Effector CD8-positive, alpha-beta T cell (primary cell): Measurements from ENCODE around the gene PHAX.
"Not testable (repeated sequence)": the region's sequence is repeated elsewhere in the genome, so short reads cannot be mapped to it uniquely, and the experiment has no call there.

Source experiments
- DNase-seq: peaks from one replicate; lab custom pipeline; 2025; lab: John Stamatoyannopoulos, UW

Gene PHAX

GRCh38 chr5:126603402-126603991, 2.8 kb downstream of the PHAX start:
- DNase-seq: no peak

DNA sequence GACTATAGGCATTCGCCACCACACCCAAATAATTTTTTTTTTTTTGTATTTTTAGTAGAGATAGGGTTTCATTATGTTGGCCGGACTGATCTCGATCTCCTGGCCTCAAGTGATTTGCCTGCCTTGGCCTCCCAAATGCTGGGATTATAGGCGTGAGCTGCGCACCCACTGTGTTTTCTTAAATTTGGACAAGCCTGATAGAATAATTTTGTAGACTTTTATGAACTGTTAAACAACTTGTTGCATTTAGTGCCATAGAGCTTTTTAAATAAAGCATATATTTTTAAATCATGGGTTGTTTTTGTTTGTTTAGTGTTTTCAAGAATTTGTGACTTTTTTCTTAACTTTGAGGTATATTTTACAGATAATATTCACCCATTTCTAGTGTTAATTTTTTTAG, 4.8 kb downstream of the PHAX start:
- DNase-seq: no peak

DNA sequence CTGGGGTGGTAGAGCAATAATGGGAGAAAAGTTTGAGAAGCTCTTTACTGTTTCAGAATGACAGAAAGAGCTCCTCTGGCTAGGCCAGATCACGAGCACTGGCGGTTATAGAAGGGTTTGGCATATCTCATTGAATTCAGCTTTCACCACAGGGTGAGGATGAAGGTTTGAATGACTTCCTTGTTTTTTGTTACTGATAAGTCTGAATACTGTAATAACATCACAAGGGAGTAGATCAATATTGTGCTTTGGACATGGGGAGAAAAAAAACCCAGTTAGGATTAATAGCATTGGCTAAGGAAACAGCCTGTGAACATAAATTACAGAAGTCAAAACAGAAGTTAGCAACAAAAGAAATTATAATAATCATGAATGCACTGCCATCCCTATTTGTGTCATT, 9.4 kb downstream of the PHAX start:
- DNase-seq: no peak

- DNase-seq: no peak
Observed at GRCh38 chr5:126610616-126611015, 9.9 kb downstream of the PHAX start.

DNA sequence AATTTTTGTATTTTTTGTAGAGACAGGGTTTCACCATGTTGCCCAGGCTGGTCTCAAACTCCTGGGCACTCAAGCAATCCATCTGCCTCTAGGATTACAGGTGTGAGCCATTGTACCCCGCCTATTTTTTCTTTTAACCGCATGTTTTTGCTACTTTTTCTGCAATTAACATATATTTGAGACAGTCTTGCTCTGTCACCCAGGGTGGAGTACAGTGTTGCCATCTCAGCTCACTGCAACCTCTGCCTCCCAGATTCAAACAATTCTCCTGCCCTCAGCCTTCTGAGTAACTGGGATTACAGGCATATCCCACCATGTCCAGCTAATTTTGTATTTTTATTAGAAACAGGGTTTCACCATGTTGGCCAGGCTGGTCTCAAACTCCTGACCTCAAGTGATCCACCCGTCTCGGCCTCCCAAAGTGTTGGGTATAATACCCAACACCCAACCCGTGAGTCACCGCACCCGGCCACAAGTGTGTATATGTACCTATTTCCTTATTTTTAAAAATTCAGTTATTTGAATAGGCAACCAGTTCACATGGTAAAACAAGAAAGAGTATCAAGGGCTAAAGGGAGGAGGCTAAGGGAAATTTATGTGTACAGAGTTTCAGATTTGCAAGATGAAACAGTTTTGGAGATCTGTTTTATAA, 13.3 kb downstream of the PHAX start:
- DNase-seq: no peak

DNA sequence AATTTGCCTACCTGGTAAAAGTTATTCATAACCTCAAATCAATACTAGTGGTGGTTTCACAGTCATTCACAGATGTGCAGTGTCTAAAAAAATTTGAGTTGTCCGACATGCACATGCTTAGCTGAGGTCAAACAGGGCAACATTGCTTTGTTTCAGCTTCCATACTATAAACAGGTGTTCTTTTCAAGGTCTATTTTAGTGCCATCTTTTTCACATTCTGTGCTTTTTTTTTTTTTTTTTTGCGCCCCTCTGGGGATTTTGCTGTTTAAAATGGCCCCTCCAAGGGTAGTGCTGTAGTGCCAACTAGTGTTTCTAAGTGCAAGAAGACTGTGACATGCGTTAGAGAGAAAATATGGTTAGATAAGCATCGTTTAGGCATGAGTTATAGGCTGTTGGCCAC, 14.5 kb downstream of the PHAX start:
- no peak for DNase-seq

GRCh38 chr5:126617603-126618002, 16.9 kb downstream of the PHAX start:
- DNase-seq: not testable (repeated sequence)

GRCh38 chr5:126619781-126620180, 19.0 kb downstream of the PHAX start:
- DNase-seq: no peak

DNA sequence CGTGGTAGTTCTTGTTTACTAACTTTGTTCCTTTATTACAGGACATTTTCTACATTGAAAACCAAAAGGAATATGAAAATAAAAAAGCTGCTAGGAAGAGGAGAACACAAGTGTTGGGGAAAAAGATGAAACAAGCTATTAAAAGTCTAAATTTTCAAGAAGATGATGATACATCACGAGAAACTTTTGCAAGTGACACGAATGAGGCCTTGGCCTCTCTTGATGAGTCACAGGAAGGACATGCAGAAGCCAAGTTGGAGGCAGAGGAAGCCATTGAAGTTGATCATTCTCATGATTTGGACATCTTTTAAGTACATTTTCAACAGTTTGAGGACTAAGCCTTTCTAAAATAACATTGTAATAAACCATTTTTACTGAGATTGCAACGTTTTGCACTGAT, 23.8 kb downstream of the PHAX start:
- DNase-seq: no peak

- DNase-seq: no peak
Observed at GRCh38 chr5:126628102-126628501, 27.4 kb downstream of the PHAX start.

- no peak for DNase-seq
Observed at GRCh38 chr5:126631920-126632319, 31.2 kb downstream of the PHAX start.

GRCh38 chr5:126633552-126633951, 32.8 kb downstream of the PHAX start:
- DNase-seq: no peak

DNA sequence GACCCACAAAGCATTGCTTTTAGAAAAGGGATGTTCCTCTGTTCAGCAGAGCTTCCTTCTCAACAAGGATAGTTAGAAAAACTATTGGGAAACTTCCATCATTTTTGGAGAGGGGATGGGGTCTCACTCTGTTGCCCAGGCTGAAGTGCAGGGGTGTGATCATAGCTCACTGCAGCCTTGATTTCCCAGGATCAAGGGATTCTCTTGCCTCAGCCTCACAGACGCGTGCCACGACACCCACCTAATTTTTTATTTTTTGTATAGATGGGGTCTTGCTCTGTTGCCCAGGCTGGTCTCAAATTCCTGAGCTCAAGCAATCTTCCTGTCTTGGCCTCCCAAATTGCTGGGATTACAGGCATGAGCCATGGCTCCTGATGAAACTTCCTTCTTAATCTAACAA, 34.8 kb downstream of the PHAX start:
- no peak for DNase-seq

DNA sequence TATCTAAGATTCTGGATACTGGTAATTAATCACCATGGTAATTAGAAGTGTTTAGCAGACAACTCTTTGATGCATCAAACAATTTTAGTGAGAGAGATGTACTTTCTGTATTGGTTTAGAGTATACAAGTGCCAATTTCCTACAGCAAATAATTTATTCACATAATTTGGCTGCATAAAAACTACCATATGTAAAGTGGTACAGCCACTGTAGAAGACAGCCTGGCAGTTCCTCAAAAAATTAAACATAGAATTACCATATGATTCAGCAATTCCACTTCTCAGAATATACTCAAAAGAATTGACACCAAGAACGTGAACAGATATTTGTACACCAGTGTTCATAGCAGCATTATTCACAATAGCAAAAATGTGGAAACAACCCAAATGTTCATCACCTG, 36.2 kb downstream of the PHAX start:
- no peak for DNase-seq

- DNase-seq: no peak
Observed at GRCh38 chr5:126640866-126641265, 40.1 kb downstream of the PHAX start.

DNA sequence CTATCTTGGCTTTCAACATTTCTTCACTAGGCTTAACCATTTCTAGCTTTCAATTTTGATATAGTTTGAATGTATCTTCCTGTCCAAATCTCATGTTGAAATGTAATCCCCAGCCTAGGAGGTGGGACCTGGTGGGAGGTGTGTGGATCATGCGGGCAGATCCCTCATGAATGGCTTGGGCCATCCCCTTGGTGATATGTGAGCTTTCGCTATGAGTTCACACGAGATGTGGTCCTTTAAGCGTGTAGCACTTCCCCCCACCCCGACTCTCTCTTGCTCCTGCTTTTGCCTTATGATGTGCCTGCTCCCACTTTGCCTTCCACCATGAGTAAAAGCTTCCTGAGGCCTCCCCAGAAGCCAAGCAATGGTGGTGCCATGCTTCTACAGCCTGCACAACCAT, 40.6 kb downstream of the PHAX start:
- DNase-seq: no peak

DNA sequence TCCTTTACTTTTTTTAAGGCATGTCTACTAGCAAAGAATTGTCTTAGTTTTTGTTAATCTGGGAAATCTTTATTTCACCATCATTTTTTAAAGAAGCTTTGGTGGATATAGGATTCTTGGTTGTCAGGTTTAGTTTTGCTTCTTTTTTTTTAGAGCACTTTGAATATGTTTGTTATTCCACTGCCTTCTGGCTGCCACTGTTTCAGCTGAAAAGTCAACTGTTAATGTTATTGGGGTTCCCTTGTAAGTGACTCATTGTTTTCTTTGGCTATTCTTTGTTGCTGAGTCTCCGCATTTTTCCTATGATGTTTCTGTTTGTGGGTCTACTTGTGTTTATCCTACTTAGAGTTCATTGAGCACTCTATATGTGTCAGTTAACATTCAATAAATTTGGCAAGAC, 44.4 kb downstream of the PHAX start:
- DNase-seq: no peak

DNA sequence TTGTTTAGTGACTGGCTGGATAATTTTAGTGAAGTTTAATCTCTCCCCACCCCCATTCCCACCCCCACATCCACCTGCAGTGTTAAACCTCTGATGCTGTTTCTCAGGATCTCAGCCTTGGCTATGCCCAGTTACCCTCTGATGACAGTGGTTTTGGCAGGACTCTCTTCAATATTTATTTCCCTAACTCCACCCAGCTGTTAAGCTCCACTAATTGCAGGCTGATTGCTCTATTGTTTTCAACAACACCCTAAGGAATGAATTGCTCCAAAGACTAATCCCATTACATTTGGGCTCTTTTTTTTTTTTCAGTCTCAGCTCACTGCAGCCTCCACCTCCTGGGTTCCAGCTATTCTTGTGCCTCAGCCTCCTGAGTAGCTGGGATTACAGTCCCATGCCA, 46.3 kb downstream of the PHAX start:
- no peak for DNase-seq

GRCh38 chr5:126648471-126648870, 47.7 kb downstream of the PHAX start:
- no peak for DNase-seq

GRCh38 chr5:126649057-126649456, 48.3 kb downstream of the PHAX start:
- DNase-seq: not testable (repeated sequence)

- DNase-seq: not testable (repeated sequence)
Observed at GRCh38 chr5:126649709-126650108, 49.0 kb downstream of the PHAX start.

GRCh38 chr5:126650463-126650862, 49.7 kb downstream of the PHAX start:
- DNase-seq: no peak

DNA sequence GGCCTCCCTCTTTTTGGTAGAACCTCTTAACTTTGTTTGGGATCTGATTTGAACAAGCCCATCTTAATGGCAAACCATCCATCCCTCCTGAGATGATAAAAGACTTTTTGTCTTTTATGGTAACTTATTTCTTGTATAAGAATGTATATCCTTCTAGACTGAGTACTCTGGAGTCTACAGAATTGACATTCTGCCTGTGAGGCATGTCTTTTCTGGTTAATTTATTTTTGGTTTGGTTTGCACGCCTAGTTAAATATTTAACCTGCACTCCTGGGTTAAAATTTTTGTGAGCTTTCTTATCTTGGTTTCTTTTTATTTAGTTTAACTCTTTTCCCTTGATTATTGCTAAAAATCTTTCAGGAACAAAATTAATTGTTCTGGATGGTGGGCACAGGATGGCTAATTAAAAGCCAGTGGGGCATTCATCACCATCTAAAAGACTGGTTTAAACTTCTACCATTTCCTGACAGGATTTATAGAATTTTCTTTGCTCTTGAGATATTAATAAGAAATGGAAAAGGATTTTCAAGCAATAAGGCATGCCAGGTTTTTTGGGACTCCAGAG, 50.3 kb downstream of the PHAX start:
- DNase-seq: no peak
